Articular chondrocyte of knee joint (primary cell): ENCODE measurements around the gene KLF5. TPM values are rescaled to one million over a fixed set of nuclear protein-coding genes. Genes with fewer than 3 reads are reported as not detected.

Experiments used
- small RNA-seq: library from RNA; depleted of rRNA; stranded (forward); fragments of <200 nt; gene quantifications from one replicate; pipeline ENCODE3, GENCODE V24; 2012
- total RNA-seq: library from RNA; depleted of rRNA; stranded (reverse); fragments of >200 nt; gene quantifications from 2 replicates; pipeline ENCODE4 v1.2.3, GENCODE V29; 2012

The KLF5 gene
- total RNA-seq: 6.3 and 6.4 TPM in 2 replicates

GRCh38 chr13:73058736-73059459 lies at the start of gene KLF5:
Gene KLF5 (plus strand): TSS chr13:73059005. CDS start chr13:73059328, 323 bp downstream.

Small RNAs within 50 kb of the gene (small RNA-seq; reads per million reads assigned to genes)
- gene RNU6-66P: not detected
